GM18511 (cell line): ENCODE results near the gene CALCR.
A peak's percentile ranks its signal among the peaks of the same experiment; 100 is the strongest.
"Not testable (repeated sequence)": the region's sequence is repeated elsewhere in the genome, so short reads cannot be mapped to it uniquely, and the experiment has no call there.

Experiments used
- ATAC-seq: cut with Tn5 transposase; IDR thresholded peaks from one replicate; pipeline ENCODE4 v1.9.1; 2021; ENCODE audit warnings: mild to moderate bottlenecking, moderate library complexity; ENCODE audit not compliant: unreplicated experiment

Gene CALCR

GRCh38 chr7:93562106-93562505, 12.4 kb downstream of the CALCR start:
- ATAC-seq: no peak

DNA sequence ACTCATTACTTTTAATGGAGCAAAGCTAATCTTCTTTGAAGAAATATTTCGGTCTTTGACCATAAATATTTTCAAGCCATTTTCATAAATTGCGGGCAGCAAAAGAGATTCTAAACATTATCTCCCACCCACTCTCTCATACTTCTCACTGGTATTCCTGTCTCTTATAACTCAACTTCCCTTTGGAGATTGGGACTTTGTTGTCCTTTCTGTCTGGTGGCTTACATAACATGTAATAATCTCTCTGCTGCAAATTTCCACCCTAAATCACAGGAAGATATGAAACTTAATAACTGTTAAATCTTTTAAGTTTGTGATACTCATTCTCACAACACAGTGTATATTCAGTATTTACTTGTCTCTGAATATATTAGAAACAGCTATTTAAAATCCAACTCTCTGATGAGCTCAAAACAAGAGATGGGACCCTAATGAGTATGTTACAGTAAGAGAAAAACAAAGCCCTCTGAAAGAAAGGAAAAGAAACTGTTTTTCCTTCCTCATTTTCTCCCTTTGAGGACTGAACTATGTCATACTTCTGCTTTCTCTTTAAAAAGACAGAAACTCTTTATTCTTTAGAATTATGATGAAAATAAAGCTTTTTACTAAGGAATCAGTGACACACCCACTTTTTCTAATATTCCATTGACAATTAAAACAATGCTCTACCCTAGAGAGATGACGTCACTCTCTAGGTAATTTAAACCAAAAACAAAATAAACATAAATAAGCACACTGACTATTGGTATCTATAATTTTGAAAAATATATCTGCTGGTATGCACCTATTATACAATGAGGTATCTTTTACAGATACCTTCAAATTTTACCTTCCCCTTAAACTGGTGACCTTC, 14.7 kb downstream of the CALCR start:
- peak; percentile 43 for ATAC-seq

- ATAC-seq: no peak
These were observed 15.6 kb downstream of the CALCR start for GRCh38 chr7:93558705-93559614.

GRCh38 chr7:93551931-93552330, 22.6 kb downstream of the CALCR start:
- ATAC-seq: no peak

- ATAC-seq: peak; percentile 55
These were observed 23.2 kb downstream of the CALCR start for GRCh38 chr7:93551063-93551895.

- no peak for ATAC-seq
These were observed 26.8 kb downstream of the CALCR start for GRCh38 chr7:93547716-93548115.

DNA sequence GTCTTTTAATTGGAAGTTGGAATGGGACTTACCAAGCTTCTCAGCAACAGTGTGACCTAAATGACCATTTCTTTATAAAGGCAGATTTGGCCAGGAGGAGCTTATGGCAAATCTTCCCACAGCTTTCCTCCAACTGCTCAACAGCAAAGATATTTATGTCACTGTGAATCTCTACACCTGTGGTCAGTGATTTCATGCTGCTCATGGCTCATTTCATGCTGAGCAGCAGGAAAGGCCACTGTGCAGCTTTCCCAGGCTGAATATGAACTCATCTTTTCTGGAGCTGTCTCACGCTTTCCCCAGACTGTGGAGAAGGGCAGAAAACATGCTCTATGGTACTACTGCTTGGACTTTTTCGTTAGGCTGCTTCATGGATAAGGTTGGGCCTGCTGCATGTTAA, 29.8 kb downstream of the CALCR start:
- ATAC-seq: no peak

- no peak for ATAC-seq
These were observed 36.5 kb downstream of the CALCR start for GRCh38 chr7:93538061-93538460.

DNA sequence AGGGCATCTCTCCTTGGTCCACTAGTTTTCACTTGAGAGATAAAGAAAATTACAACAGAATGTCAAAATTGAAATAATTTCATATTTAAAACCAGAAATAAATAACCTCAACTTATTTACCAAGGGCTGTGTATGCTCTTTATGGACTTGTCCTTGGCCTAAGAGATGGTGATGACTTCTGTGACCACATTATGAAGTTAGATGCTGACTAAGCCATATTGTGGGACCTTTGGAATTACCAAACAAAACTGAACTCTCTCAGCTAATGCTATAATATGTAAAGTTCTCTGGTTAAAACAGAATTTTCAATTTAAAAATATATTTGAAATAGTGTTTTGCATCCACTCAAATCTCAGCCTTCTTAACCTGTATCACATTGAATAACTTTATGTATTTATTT, 38.9 kb downstream of the CALCR start:
- no peak for ATAC-seq

DNA sequence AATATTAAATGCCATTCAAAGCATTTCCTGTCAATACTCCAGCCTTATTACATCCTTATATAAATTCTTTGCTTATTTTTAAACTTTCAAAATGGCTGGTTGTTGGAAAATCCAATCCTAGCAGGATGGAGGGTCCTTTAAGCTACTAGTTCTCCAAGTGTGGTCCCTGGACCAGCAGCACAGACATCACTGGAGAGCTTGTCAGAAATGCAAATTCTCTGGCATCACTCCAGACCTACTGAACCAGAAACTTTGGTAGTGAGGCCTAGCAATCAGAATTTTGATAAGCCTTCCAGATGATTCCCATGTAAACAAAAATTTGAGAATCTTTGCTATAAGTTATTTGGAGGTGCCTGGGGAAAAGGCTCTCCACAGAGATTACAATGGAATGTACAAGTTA, 43.8 kb downstream of the CALCR start:
- ATAC-seq: no peak

- no peak for ATAC-seq
These were observed 57.7 kb downstream of the CALCR start for GRCh38 chr7:93516834-93517233.

GRCh38 chr7:93515144-93515543, 59.4 kb downstream of the CALCR start:
- ATAC-seq: no peak

- no peak for ATAC-seq
These were observed 65.2 kb downstream of the CALCR start for GRCh38 chr7:93509303-93509702.

- ATAC-seq: no peak
These were observed 71.4 kb downstream of the CALCR start for GRCh38 chr7:93503088-93503487.

GRCh38 chr7:93491860-93492259, 82.7 kb downstream of the CALCR start:
- ATAC-seq: not testable (repeated sequence)

DNA sequence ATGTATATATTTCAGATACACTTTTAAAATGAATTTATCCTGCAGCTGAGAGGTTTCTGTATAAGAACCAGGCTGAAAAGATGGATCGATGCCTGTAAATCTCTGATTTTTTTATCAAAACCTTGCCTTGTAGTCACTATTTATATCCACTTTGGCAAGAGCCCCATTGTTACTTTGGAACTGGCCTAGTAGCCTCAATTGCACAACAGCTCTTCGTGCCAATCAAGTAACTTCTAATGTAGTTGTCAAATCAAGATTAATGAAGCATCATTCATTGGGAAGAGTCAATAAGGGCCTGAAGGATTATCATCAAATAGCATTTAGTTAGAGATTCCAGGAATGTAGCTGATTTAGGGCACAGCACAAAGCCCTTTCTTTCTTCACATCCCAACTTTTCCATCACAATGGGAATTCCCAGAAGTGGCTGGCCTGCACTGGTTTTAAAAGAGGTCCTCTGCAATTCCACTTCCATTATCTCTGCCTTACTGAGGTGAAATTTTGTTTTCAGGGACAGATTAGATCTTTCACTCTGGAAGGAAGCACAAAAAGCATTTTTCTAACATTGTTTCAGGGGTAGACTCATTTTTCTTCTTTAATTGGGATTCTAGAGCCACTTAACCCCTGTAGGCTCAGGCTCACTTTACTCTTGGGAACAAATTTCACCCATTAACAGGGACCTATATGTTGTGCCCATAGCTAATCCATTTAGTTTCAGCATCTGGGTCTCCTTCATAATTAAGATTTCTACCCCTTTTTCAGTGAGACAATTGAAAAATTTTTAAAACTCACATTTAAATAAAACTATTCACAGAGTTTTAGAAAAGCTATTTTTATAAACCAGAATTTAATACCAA, 97.8 kb downstream of the CALCR start:
- ATAC-seq: no peak

DNA sequence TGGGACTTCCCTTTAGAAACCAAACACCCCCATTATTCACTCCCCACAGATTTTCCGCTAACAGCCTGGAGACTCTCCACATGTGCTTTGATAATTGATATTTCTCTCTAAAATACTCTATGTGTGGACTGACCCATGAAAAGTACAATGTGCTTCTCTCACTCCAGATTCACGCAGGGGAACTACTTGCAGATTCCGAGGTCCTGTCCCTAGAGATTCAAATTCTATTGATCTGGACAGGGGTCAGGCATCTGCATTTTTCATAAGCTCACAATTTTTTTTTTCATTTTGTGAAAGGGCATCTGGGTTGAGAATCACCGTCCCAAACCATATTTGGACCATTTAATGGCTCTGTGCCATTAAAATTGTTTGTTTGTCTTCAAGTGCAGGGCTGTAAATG, 98.7 kb downstream of the CALCR start:
- no peak for ATAC-seq

DNA sequence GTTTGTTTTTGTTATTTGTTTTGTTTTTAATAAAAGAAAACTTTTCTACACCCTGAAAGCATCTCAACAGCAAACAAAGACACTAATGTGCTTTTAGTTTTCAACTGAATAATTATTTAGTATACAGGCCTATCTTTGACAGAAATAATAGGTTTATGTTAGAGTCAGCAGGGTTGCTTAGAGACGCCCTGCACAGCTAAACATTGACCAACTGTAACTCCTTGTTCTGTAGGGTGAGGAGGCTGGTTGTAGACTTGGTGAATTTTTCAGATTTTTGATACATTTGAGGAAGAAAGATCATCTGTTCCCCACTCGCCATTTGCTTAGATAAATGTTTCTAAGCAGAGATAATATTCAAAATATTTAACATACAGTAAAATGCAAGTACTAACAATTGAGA, 103.1 kb downstream of the CALCR start:
- no peak for ATAC-seq

- no peak for ATAC-seq
These were observed 110.8 kb downstream of the CALCR start for GRCh38 chr7:93463764-93464163.

DNA sequence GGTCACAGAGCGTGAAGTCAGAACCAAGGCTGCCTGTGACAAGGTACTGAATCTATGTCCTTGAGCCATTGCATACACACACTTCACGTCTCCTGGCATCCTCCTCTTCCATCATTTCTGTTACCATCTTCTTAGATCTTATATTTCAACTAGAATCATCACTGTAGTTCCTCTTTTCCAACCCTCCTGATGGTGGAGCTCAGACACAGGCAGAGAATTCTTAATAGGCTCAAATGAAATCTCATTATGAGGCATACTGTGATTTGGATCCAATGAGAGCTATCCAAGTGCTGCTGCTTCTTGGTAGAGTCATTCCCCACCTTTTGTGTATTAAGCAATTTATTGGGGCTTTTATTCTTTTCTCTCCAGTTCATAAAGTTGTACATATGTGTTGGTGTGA, 113.2 kb downstream of the CALCR start:
- no peak for ATAC-seq
